GM10266 (cell line): ENCODE results near the gene TBL1X.
"Not testable (repeated sequence)": the region's sequence is repeated elsewhere in the genome, so short reads cannot be mapped to it uniquely, and the experiment has no call there.

Experiments used
- DNase-seq: peaks from one replicate; pipeline ENCODE4 v3.0.0; 2012; ENCODE audit errors: extremely low spot score
- TF ChIP-seq, protein P1 (sequence below): IDR thresholded peaks from 2 replicates; pipeline ENCODE4 v1.5.1; 2012; ENCODE audit warnings: mild to moderate bottlenecking, low read depth; ENCODE audit not compliant: control insufficient read depth, insufficient read depth; ENCODE audit errors: missing control alignments

Gene TBL1X

GRCh38 chrX:9431281-9431680 is 33.6 kb upstream of the TBL1X start:
- no peak for DNase-seq
- TF ChIP-seq, protein P1, sequence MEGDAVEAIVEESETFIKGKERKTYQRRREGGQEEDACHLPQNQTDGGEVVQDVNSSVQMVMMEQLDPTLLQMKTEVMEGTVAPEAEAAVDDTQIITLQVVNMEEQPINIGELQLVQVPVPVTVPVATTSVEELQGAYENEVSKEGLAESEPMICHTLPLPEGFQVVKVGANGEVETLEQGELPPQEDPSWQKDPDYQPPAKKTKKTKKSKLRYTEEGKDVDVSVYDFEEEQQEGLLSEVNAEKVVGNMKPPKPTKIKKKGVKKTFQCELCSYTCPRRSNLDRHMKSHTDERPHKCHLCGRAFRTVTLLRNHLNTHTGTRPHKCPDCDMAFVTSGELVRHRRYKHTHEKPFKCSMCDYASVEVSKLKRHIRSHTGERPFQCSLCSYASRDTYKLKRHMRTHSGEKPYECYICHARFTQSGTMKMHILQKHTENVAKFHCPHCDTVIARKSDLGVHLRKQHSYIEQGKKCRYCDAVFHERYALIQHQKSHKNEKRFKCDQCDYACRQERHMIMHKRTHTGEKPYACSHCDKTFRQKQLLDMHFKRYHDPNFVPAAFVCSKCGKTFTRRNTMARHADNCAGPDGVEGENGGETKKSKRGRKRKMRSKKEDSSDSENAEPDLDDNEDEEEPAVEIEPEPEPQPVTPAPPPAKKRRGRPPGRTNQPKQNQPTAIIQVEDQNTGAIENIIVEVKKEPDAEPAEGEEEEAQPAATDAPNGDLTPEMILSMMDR, result no peak

- no peak for DNase-seq
Observed at GRCh38 chrX:9433596-9433995, 31.3 kb upstream of the TBL1X start.

GRCh38 chrX:9434051-9434550 is 30.8 kb upstream of the TBL1X start:
- TF ChIP-seq, protein P1, result no peak
- no peak for DNase-seq

More at GRCh38 chrX:9433596-9433995, 31.3 kb upstream of the TBL1X start:
- TF ChIP-seq, protein P1, result no peak

GRCh38 chrX:9435086-9435485 is 29.8 kb upstream of the TBL1X start:
- DNase-seq, result not testable (repeated sequence)

DNA sequence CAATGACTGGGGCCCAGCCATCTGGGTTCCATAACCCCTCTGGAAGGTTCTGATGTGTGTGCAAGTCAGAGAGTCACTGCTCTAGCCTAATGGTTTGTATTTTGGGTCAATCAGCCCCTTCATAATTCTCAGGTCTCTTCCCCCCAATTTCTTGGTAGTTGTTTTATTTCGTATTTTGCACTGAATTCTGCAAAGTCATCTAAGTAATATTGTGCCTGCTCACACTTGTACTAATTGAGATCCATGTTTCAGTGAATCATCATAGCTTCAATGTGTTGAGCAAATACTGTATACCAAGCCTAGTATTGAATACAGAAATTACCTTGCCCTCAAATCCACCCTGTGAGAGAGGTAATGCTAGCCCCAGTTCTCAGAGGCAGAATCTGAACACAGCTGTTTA is 28.0 kb upstream of the TBL1X start:
- DNase-seq, result no peak

GRCh38 chrX:9438933-9439494 is 25.8 kb upstream of the TBL1X start:
- TF ChIP-seq, protein P1, result no peak
- no peak for DNase-seq

More for the DNA sequence above, 28.0 kb upstream of the TBL1X start:
- TF ChIP-seq, protein P1, result no peak

DNA sequence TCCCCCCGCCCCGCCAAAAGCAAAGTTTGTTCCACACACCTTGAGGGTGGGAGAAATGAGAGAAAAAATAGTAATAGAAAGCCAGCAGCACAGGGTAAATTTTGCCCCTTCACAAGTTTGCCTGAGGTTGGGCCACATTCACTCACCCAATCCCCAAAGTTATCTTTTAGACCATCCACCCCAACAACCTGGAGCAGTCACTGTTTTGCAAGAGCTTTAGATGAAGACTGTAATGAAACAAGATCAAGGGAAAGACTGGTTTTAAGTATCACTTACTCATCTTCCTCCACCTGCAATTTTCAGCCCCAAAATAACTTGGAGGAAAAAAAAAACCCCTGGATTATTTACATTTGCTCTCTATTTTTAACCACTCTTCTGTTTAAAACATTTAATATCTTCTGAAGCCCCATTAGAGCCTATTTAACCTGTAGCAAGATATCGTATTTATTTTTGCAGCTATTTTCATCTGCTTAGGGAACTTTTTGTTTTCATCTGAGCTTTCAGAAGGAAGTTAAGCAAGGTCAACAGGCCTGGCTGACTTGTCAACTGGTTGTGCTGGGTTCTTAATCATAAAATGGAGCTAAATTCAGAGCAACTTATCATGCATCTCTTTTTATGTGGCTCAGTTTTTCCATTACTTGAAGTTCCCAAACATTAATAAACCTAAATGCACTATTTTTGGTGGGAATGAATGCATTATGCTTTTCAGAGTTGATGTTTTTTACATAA is 24.6 kb upstream of the TBL1X start:
- no peak for DNase-seq
- TF ChIP-seq, protein P1, result no peak
